Osteoblast (primary cell): ENCODE measurements around the gene UBL3. TPM values are rescaled to one million over a fixed set of nuclear protein-coding genes. Genes with fewer than 3 reads are reported as not detected.

ENCODE experiments used
- DNase-seq: peaks from one replicate; pipeline ENCODE4 v3.0.0; 2011; ENCODE audit warnings: low spot score, mixed read lengths; ENCODE audit not compliant: insufficient read length; ENCODE audit errors: missing footprints
- H2AFZ ChIP-seq: 2 replicates; pipeline ENCODE4 v1.6.0; 2011; ENCODE audit warnings: mild to moderate bottlenecking, low read length
- H3K27ac ChIP-seq: 2 replicates; pipeline ENCODE4 v1.5.1; 2011; ENCODE audit warnings: mild to moderate bottlenecking, low read depth, low read length, moderate library complexity
- H3K27me3 ChIP-seq: 2 replicates; pipeline ENCODE4 v1.6.0; 2012; ENCODE audit warnings: mild to moderate bottlenecking, control low read depth, inconsistent platforms, low read length, moderate library complexity; ENCODE audit not compliant: insufficient read depth
- H3K36me3 ChIP-seq: 2 replicates; pipeline ENCODE4 v1.5.1; 2011; ENCODE audit warnings: mild to moderate bottlenecking, low read length, control low read depth, moderate library complexity; ENCODE audit not compliant: insufficient read depth
- H3K4me1 ChIP-seq: 2 replicates; pipeline ENCODE4 v1.5.1; 2011; ENCODE audit warnings: mild to moderate bottlenecking, low read length, control low read depth, moderate library complexity; ENCODE audit not compliant: insufficient read depth
- H3K4me2 ChIP-seq: 2 replicates; pipeline ENCODE4 v1.6.0; 2011; ENCODE audit warnings: mild to moderate bottlenecking, low read length; ENCODE audit not compliant: insufficient read depth
- H3K4me3 ChIP-seq: fragments of 200-600 bp; sonication (generic); 3 replicates; pipeline ENCODE4 v1.5.1; 2012; ENCODE audit warnings: mild to moderate bottlenecking, low read length, inconsistent platforms; ENCODE audit not compliant: insufficient read depth
- H3K79me2 ChIP-seq: 2 replicates; pipeline ENCODE4 v1.6.0; 2012; ENCODE audit warnings: mild to moderate bottlenecking, low read length, control low read depth, inconsistent platforms; ENCODE audit not compliant: insufficient read depth
- H3K9me3 ChIP-seq: 2 replicates; pipeline ENCODE4 v1.5.1; 2011; ENCODE audit warnings: low read depth, low read length, control low read depth
- H4K20me1 ChIP-seq: 2 replicates; pipeline ENCODE4 v1.6.0; 2012; ENCODE audit warnings: mild to moderate bottlenecking, low read length, control low read depth; ENCODE audit not compliant: insufficient read depth
- total RNA-seq: library from RNA; depleted of rRNA; stranded (reverse); fragments of >200 nt; gene quantifications from 2 replicates; pipeline ENCODE4 v1.2.3, GENCODE V29; 2012
- TF ChIP-seq, protein P1 (sequence below): IDR thresholded peaks from 2 replicates; pipeline ENCODE4 v1.5.1; 2011; ENCODE audit warnings: mild to moderate bottlenecking, low read depth, low read length, moderate library complexity; ENCODE audit errors: extremely low read depth

The UBL3 gene
- total RNA-seq, 1 donor, result 44.5 TPM

DNA sequence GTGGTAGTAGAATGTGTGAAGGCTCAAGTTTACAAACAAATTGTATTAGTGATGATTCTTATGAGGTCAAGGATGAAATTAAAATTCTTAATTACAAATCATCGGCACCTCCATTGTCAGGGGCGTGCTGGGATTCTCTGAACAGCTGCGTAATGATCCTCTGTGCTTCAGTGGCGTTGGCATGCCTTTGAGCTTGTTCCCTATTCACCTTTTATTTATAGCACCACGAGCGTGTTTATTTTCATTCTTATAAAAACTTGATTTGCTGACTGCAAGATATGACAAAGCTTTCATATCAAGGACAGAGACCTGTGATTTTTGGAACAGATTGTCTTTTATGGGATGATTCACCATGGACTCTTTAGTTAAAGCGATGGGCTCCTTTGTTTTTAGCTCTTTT is 18.2 kb upstream of the UBL3 start:
- Histone ChIP-seq H3K4me3 (no peak overlapping the region), H3K4me1 (no peaks in the 10 kb centered on the region), H3K27me3 (no peaks in the 10 kb centered on the region), H3K36me3 (no peaks in the 10 kb centered on the region), H2AFZ (no peak overlapping the region), H3K27ac (no peak overlapping the region), H3K79me2 (no peaks in the 10 kb centered on the region), H3K9me3 (no peaks in the 10 kb centered on the region), H4K20me1 (no peaks in the 10 kb centered on the region), H3K4me2 (no peak overlapping the region)
- no peak for DNase-seq
- TF ChIP-seq, protein P1, sequence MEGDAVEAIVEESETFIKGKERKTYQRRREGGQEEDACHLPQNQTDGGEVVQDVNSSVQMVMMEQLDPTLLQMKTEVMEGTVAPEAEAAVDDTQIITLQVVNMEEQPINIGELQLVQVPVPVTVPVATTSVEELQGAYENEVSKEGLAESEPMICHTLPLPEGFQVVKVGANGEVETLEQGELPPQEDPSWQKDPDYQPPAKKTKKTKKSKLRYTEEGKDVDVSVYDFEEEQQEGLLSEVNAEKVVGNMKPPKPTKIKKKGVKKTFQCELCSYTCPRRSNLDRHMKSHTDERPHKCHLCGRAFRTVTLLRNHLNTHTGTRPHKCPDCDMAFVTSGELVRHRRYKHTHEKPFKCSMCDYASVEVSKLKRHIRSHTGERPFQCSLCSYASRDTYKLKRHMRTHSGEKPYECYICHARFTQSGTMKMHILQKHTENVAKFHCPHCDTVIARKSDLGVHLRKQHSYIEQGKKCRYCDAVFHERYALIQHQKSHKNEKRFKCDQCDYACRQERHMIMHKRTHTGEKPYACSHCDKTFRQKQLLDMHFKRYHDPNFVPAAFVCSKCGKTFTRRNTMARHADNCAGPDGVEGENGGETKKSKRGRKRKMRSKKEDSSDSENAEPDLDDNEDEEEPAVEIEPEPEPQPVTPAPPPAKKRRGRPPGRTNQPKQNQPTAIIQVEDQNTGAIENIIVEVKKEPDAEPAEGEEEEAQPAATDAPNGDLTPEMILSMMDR, result no peak

DNA sequence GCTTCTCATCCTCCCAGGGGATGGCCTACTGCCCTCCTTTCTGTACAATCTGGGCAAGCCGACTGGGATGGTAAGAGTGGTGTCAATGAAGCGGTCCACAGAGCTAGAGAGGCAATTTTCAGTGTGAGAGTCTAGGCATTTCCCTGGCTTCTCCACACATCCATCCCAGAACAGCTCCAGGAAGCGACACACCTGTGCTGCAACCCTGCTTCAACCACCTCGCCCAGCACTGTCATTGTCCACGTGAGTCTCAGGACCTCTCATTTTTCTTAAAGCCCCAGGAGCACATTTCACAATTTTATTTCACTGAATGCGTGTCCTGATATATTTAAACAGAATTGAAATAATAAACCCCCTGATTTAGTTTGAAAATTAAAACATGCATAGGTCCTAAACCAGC is 15.5 kb upstream of the UBL3 start:
- no peak overlapping the region for H2AFZ ChIP-seq
- DNase-seq, result no peak

DNA sequence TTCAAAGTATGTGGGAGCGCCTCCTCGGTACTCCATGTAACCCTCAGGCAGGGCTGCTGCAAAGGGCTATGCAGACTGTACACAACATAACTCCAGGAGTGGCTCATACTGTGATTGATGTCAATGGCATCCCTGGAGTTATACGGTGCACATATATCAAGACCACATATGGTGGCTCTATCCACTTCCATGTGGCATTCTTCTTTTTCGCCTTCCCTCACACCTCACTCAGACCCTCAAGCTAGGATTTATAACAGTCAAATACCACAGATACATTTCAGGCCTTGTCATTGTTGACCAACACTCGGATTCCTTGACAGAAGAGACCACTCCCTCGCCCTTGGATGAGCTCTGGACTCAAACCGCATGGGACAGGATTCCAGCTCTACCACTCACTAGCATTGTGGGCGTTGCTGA is 11.3 kb upstream of the UBL3 start:
- Histone ChIP-seq H3K9me3 (no peaks in the 10 kb centered on the region), H3K4me2 (peak overlapping the region; percentile 56), H3K79me2 (no peaks in the 10 kb centered on the region), H3K36me3 (no peaks in the 10 kb centered on the region), H2AFZ (no peak overlapping the region), H3K4me3 (no peak overlapping the region), H4K20me1 (no peaks in the 10 kb centered on the region), H3K4me1 (peaks cover 43% of the 10 kb centered on the region), H3K27me3 (no peaks in the 10 kb centered on the region), H3K27ac (peak overlapping the region; percentile 85)
- TF ChIP-seq, protein P1, result no peak
- DNase-seq, result peak; percentile 84

More for the DNA sequence above, 15.5 kb upstream of the UBL3 start:
- Histone ChIP-seq H3K79me2 (no peaks in the 10 kb centered on the region), H3K4me3 (no peak overlapping the region), H3K27ac (no peak overlapping the region), H3K27me3 (no peaks in the 10 kb centered on the region), H4K20me1 (no peaks in the 10 kb centered on the region), H3K9me3 (no peaks in the 10 kb centered on the region), H3K4me2 (no peak overlapping the region), H3K4me1 (peaks cover 17% of the 10 kb centered on the region), H3K36me3 (no peaks in the 10 kb centered on the region)
- TF ChIP-seq, protein P1, result no peak

- Histone ChIP-seq H3K4me2 (no peak overlapping the region), H3K4me3 (no peak overlapping the region), H3K79me2 (no peaks in the 10 kb centered on the region), H4K20me1 (no peaks in the 10 kb centered on the region), H3K27ac (peak overlapping the region; percentile 70), H3K36me3 (no peaks in the 10 kb centered on the region), H3K4me1 (peaks cover 43% of the 10 kb centered on the region), H3K27me3 (no peaks in the 10 kb centered on the region), H2AFZ (no peak overlapping the region), H3K9me3 (no peaks in the 10 kb centered on the region)
- DNase-seq, result peak; percentile 43
- TF ChIP-seq, protein P1, result no peak
Measured at GRCh38 chr13:29859971-29860370, 9.6 kb upstream of the UBL3 start.
